ENCODE data around the gene DPP10. TPM values are rescaled to one million over a fixed set of nuclear protein-coding genes. Genes with fewer than 3 reads are reported as not detected.

DPP10 gene
- total and polyA plus RNA-seq, 3 experiments from 2014 or later, result not detected

- ChIA-PET POLR2A (no interaction called here), CTCF (no interaction called here)
- Histone ChIP-seq H3K4me3 (ENCODE audit: low read length) (no peak overlapping the region), H3K4me1 (ENCODE audit: insufficient read depth, low read length) (no peaks in the 10 kb centered on the region), H3K27me3 (ENCODE audit: insufficient read depth, low read length, poor library complexity, severe bottlenecking) (no peaks in the 10 kb centered on the region), H3K9me3 (ENCODE audit: low read length) (no peaks in the 10 kb centered on the region), H3K27ac (ENCODE audit: low read depth, low read length) (no peak overlapping the region), H3K36me3 (ENCODE audit: insufficient read depth, low read length) (no peaks in the 10 kb centered on the region)
- no peak overlapping the region for H3K4me3 Mint-ChIP-seq
- no peaks in the 10 kb centered on the region for H3K36me3 Mint-ChIP-seq
- H3K27me3 Mint-ChIP-seq, result no peaks in the 10 kb centered on the region
- no peaks in the 10 kb centered on the region for H3K4me1 Mint-ChIP-seq
- H3K27ac Mint-ChIP-seq, result no peak overlapping the region
- peaks cover 3 to 7% (median 6%) of the 10 kb centered on the region in 5 donors for H3K9me3 Mint-ChIP-seq
- DNase-seq, result no peak
Observed at GRCh38 chr2:115122701-115123100, 680.3 kb downstream of the DPP10 start.

- H3K27me3 Mint-ChIP-seq, result no peaks in the 10 kb centered on the region
- no peak overlapping the region for H3K27ac Mint-ChIP-seq
- no peak overlapping the region for H3K27ac ChIP-seq (ENCODE audit: low read depth, low read length)
- DNase-seq, result no peak
- H3K4me1 ChIP-seq (ENCODE audit: insufficient read depth, low read length), result no peaks in the 10 kb centered on the region
- no peaks in the 10 kb centered on the region for H3K36me3 Mint-ChIP-seq
- POLR2A ChIA-PET, result no interaction called here
- H3K36me3 ChIP-seq (ENCODE audit: insufficient read depth, low read length), result no peaks in the 10 kb centered on the region
- no peaks in the 10 kb centered on the region for H3K27me3 ChIP-seq (ENCODE audit: insufficient read depth, low read length, poor library complexity, severe bottlenecking)
- CTCF ChIA-PET, result no interaction called here
- H3K4me3 Mint-ChIP-seq, result no peak overlapping the region
- H3K9me3 Mint-ChIP-seq, result peaks cover 2 to 7% (median 5%) of the 10 kb centered on the region in 5 donors
- no peaks in the 10 kb centered on the region for H3K4me1 Mint-ChIP-seq
- no peak overlapping the region for H3K4me3 ChIP-seq (ENCODE audit: low read length)
- H3K9me3 ChIP-seq (ENCODE audit: low read length), result no peaks in the 10 kb centered on the region
Observed at GRCh38 chr2:115124817-115125216, 682.4 kb downstream of the DPP10 start.

GRCh38 chr2:115129536-115129935 is 687.1 kb downstream of the DPP10 start:
- POLR2A ChIA-PET, result no interaction called here
- no peaks in the 10 kb centered on the region for H3K36me3 ChIP-seq (ENCODE audit: insufficient read depth, low read length)
- DNase-seq, result no peak
- Mint-ChIP-seq H3K4me3 (no peak overlapping the region), H3K9me3 (peaks cover 2 to 9% (median 3%) of the 10 kb centered on the region in 5 donors), H3K27ac (no peak overlapping the region), H3K36me3 (peaks cover 0 to 2% (median 0%) of the 10 kb centered on the region in 3 donors), H3K27me3 (no peaks in the 10 kb centered on the region), H3K4me1 (no peaks in the 10 kb centered on the region)
- no peak overlapping the region for H3K4me3 ChIP-seq (ENCODE audit: low read length)
- H3K27me3 ChIP-seq (ENCODE audit: insufficient read depth, low read length, poor library complexity, severe bottlenecking), result no peaks in the 10 kb centered on the region
- no peaks in the 10 kb centered on the region for H3K9me3 ChIP-seq (ENCODE audit: low read length)
- no peaks in the 10 kb centered on the region for H3K4me1 ChIP-seq (ENCODE audit: insufficient read depth, low read length)
- CTCF ChIA-PET, result no interaction called here
- H3K27ac ChIP-seq (ENCODE audit: low read depth, low read length), result no peak overlapping the region

GRCh38 chr2:115160531-115161080 is 718.2 kb downstream of the DPP10 start:
- Mint-ChIP-seq H3K27ac (peak overlapping the region in 1 of 8 donors; percentile 38), H3K9me3 (peaks cover 3 to 24% (median 10%) of the 10 kb centered on the region in 5 donors), H3K4me1 (peaks cover 3 to 4% (median 3%) of the 10 kb centered on the region in 3 donors), H3K27me3 (peaks cover 14 to 26% of the 10 kb centered on the region in 2 donors), H3K36me3 (no peaks in the 10 kb centered on the region), H3K4me3 (peak overlapping the region in 1 of 7 donors; percentile 44)
- Histone ChIP-seq H3K27ac (ENCODE audit: low read depth, low read length) (no peak overlapping the region), H3K4me3 (ENCODE audit: low read length) (no peak overlapping the region), H3K9me3 (ENCODE audit: low read length) (no peaks in the 10 kb centered on the region), H3K36me3 (ENCODE audit: insufficient read depth, low read length) (no peaks in the 10 kb centered on the region), H3K27me3 (ENCODE audit: insufficient read depth, low read length, poor library complexity, severe bottlenecking) (no peaks in the 10 kb centered on the region), H3K4me1 (ENCODE audit: insufficient read depth, low read length) (no peaks in the 10 kb centered on the region)
- POLR2A ChIA-PET, result no interaction called here
- CTCF ChIA-PET, result no interaction called here
- no peak for DNase-seq

GRCh38 chr2:115161081-115161770 is 718.8 kb downstream of the DPP10 start:
- Mint-ChIP-seq H3K9me3 (peaks cover 3 to 24% (median 10%) of the 10 kb centered on the region in 5 donors), H3K4me3 (no peak overlapping the region), H3K27ac (peak overlapping the region in 1 of 8 donors; percentile 38), H3K4me1 (peaks cover 3 to 4% (median 3%) of the 10 kb centered on the region in 3 donors), H3K36me3 (no peaks in the 10 kb centered on the region), H3K27me3 (peaks cover 14 to 26% of the 10 kb centered on the region in 2 donors)
- H3K36me3 ChIP-seq (ENCODE audit: insufficient read depth, low read length), result no peaks in the 10 kb centered on the region
- DNase-seq, result no peak
- H3K9me3 ChIP-seq (ENCODE audit: low read length), result no peaks in the 10 kb centered on the region
- H3K27ac ChIP-seq (ENCODE audit: low read depth, low read length), result no peak overlapping the region
- H3K27me3 ChIP-seq (ENCODE audit: insufficient read depth, low read length, poor library complexity, severe bottlenecking), result no peaks in the 10 kb centered on the region
- H3K4me3 ChIP-seq (ENCODE audit: low read length), result no peak overlapping the region
- ChIA-PET CTCF (no interaction called here), POLR2A (no interaction called here)
- no peaks in the 10 kb centered on the region for H3K4me1 ChIP-seq (ENCODE audit: insufficient read depth, low read length)

GRCh38 chr2:115161771-115162493 is 719.5 kb downstream of the DPP10 start:
- H3K4me3 ChIP-seq (ENCODE audit: low read length), result no peak overlapping the region

GRCh38 chr2:115162494-115163293 is 720.3 kb downstream of the DPP10 start:
- H3K27me3 ChIP-seq (ENCODE audit: insufficient read depth, low read length, poor library complexity, severe bottlenecking), result no peaks in the 10 kb centered on the region
- no peak overlapping the region for H3K4me3 Mint-ChIP-seq
- no peak overlapping the region for H3K27ac Mint-ChIP-seq
- CTCF ChIA-PET, result no interaction called here
- H3K36me3 Mint-ChIP-seq, result no peaks in the 10 kb centered on the region
- H3K36me3 ChIP-seq (ENCODE audit: insufficient read depth, low read length), result no peaks in the 10 kb centered on the region
- POLR2A ChIA-PET, result no interaction called here
- H3K4me1 Mint-ChIP-seq, result peaks cover 3 to 4% (median 3%) of the 10 kb centered on the region in 3 donors
- no peaks in the 10 kb centered on the region for H3K4me1 ChIP-seq (ENCODE audit: insufficient read depth, low read length)
- H3K4me3 ChIP-seq (ENCODE audit: low read length), result no peak overlapping the region
- peaks cover 14 to 26% of the 10 kb centered on the region in 2 donors for H3K27me3 Mint-ChIP-seq
- H3K9me3 ChIP-seq (ENCODE audit: low read length), result no peaks in the 10 kb centered on the region
- no peak for DNase-seq
- H3K27ac ChIP-seq (ENCODE audit: low read depth, low read length), result no peak overlapping the region
- peaks cover 0 to 24% (median 8%) of the 10 kb centered on the region in 5 donors for H3K9me3 Mint-ChIP-seq

More at GRCh38 chr2:115161771-115162493, 719.5 kb downstream of the DPP10 start:
- peaks cover 14 to 26% of the 10 kb centered on the region in 2 donors for H3K27me3 Mint-ChIP-seq
- no peaks in the 10 kb centered on the region for H3K36me3 ChIP-seq (ENCODE audit: insufficient read depth, low read length)
- no peak overlapping the region for H3K27ac ChIP-seq (ENCODE audit: low read depth, low read length)
- no peaks in the 10 kb centered on the region for H3K4me1 ChIP-seq (ENCODE audit: insufficient read depth, low read length)
- peaks cover 3 to 4% (median 3%) of the 10 kb centered on the region in 3 donors for H3K4me1 Mint-ChIP-seq
- DNase-seq, result no peak
- H3K27ac Mint-ChIP-seq, result no peak overlapping the region
- no peaks in the 10 kb centered on the region for H3K9me3 ChIP-seq (ENCODE audit: low read length)
- CTCF ChIA-PET, result no interaction called here
- H3K27me3 ChIP-seq (ENCODE audit: insufficient read depth, low read length, poor library complexity, severe bottlenecking), result no peaks in the 10 kb centered on the region
- POLR2A ChIA-PET, result no interaction called here
- H3K9me3 Mint-ChIP-seq, result peaks cover 3 to 24% (median 8%) of the 10 kb centered on the region in 5 donors
- H3K4me3 Mint-ChIP-seq, result no peak overlapping the region
- no peaks in the 10 kb centered on the region for H3K36me3 Mint-ChIP-seq
